Hepatic stellate cell (primary cell): ENCODE data around the gene CD164.

Experiments
- DNase-seq: peaks from one replicate; pipeline ENCODE4 v3.0.0; 2011; ENCODE audit warnings: low spot score

CD164 gene

DNA sequence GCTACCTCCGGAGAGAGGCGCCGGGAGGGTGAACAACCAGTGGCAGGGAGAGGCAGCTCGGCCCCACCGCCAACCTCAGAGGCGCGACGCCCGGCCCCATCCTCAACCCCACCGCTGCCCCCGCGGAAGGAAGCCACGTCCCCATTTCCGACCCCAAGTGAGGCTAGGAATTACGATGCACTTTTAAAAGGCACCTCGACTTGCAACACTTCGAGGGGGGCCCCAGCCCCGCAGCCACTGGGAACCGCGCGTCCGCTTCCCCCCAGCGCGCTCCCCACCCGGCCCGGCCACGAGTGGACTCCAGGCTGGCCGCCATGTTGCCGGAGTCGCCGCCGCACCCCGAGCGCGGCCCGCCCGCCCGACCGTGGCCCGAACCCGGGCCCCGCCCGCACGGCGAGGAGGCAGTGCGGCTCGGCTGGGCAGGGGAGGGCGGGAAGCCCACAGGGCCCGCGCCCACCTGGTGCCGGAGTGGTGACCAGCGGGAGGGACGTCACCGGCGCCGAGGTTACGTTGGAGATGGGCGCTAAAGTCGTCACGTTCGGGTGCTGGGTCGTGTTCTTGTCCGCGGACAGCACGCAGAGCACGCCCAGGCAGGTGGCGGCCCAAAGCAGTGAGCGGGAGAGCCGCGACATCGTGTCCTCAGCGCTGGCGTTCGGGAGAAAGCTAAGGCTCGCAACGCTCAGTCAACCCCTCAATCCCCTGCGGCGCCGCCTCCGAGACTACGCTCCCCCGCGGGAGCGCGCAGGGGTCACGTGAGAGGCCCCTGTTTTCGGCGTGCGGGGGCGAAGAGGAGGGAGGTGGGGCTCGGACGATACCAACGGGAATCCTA, at the start of gene CD164:
TSS of gene CD164 (minus strand) at position 721 of the 829 bp plus-strand sequence. CDS start at position 632, 89 bp downstream.
- peak; percentile 92 for DNase-seq

DNA sequence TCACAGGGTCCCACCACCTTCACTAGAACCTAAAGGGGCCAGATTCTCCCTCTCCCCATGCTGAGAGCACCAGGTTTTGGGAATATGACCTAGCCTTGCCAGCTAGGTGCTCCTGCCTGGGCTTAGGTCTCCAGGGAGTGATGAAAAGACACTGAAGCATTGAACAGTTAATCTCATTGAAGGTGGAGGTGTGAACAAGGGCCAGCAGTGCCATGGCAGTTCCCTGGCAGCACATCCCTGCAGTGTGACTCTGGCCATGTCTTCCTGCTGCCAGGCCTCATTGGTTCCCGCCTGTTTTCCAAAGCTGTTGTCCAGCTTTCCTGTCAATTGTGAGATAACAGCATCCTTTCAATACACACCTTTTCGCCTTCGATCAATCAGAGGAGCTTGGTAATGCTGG, 47.2 kb upstream of the CD164 start:
- no peak for DNase-seq

- no peak for DNase-seq
Observed at GRCh38 chr6:109428889-109429477, 46.7 kb upstream of the CD164 start.

GRCh38 chr6:109424946-109425345, 42.7 kb upstream of the CD164 start:
- DNase-seq, result no peak

DNA sequence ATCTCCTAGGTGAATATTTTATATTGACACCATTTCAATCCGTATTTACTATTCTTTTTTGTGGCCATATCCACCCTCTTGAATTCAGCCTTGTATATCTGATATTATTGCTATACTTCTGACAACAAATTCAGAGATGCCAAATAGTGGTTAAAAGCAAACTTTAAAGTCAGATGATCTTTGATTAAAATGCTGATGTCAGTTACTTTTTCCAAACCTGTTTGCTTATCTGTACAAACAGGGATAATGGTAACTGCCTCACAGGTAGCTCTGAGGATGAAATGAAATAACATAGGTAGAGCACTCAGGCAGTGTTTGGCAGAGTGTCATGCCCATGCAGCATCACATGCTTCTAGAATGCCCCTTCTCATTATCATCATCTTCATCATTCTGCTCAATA, 38.9 kb upstream of the CD164 start:
- DNase-seq, result no peak

GRCh38 chr6:109420751-109421150, 38.5 kb upstream of the CD164 start:
- DNase-seq, result no peak

DNA sequence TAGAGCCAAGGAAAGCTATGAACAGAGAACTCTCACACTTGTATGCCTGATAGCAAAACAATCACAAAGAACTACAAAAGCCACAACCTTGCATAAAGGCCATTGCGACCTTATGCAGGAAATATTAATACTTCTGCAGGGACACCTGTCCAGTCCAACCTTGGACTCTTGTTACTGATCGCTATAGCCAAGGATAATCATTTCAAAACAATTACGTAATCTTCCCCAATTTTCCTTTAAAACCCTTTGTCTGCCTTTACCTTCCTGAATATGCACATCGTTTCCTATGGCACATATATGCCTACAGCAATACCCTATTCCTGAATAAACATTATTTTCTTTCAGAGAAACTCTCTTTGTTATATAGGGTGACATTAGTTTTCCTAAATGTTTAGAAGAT, 35.4 kb upstream of the CD164 start:
- no peak for DNase-seq

- DNase-seq, result no peak
Observed at GRCh38 chr6:109411034-109411433, 28.8 kb upstream of the CD164 start.

DNA sequence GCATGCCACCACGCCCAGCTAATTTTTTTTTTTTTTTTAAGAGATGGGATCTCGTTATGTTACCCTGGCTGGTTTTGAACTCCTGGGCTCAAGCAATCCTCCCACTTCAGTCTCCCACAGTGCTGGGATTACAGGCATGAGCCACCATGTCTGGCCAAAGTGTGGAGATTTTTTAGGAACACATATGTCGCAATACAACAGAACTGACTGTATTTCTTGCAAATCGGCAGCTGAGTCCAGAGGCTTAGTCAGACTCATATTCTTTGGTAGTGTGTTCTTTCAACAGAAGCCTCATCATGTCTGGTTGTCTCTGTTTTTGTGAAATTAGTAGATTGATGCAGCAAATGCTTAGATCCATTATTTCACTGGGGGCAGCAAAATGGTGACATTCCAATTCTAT, 23.9 kb upstream of the CD164 start:
- no peak for DNase-seq

- DNase-seq, result peak; percentile 18
Observed at GRCh38 chr6:109397020-109397419, 14.8 kb upstream of the CD164 start.

DNA sequence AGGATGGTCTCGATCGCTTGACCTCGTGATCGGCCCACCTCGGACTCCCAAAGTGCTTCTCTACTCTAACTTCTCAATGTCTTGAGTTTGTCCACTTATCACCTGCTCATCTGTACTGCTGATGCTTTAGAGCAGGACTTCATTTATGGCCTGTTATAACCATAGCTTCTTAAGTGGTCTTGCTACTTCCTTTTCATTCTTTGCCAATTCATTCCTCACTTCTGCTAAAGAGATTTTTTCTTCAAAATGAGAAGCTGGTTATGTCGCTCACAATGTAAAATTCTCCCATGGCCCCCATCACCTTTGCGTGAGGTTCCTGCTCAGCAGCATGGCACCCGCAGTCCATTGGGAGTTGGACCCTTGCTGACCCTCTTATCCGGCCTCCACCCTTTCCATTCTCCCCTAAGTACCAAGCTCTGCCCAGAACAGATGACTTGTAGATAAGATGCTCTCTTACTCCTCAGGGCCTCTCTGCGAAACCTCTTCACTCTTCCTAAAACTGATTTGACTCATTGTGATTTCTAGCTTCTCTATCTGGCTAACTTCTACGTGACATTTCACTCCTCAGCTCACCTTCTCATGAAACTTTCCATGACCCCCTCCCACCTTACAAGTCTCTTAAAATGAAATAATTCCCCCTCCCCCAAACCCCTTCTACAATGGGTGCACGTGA, 13.9 kb upstream of the CD164 start:
- DNase-seq, result no peak

DNA sequence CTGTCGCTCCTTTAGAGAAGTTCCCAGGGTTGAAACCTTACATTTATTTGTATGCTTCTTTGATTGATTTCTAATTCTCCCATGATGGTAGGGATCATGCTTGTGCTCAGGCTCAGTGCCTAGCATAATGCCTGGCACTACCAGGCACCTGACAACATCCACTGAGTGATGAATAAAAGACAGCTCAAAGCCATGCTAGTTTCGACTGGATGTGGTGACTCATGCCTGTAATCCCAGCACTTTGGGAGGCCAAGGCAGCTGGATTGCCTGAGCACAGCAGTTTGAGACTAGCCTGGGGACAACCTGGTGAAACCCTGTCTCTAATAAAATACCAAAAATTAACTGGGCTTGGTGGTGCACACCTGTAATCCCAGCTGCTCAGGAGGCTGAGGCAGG, 11.6 kb upstream of the CD164 start:
- no peak for DNase-seq

GRCh38 chr6:109393157-109393885, 11.1 kb upstream of the CD164 start:
- DNase-seq, result no peak

DNA sequence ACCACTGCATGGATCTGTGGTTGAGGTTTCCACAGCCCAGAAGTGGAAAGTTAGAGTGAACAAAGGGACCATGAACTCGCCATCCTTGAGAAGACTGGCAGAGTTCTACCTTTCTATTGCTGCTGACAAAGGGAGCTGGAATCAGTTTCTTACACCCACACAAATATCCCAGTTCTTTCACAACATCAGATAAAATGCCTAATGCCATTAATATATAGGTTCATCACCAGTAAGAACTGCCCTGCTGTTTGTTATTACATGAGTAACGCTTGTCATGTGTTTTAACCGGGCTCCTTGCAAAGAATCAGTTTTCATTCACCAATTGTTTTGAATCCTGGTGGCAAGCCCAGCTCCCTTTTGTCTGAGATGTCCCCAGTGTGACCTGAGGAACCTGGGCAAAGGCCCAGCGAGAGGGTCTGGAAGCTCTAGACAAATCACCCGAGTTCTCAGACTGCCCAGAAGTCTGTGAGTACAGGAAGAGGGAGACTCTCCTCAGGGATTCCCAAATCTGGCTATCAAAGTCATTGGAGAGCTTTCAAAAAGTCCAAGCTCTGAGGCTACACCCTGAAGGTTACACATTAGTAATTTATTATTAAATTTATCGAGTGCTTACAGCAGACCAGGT, 7.5 kb upstream of the CD164 start:
- DNase-seq, result no peak

DNA sequence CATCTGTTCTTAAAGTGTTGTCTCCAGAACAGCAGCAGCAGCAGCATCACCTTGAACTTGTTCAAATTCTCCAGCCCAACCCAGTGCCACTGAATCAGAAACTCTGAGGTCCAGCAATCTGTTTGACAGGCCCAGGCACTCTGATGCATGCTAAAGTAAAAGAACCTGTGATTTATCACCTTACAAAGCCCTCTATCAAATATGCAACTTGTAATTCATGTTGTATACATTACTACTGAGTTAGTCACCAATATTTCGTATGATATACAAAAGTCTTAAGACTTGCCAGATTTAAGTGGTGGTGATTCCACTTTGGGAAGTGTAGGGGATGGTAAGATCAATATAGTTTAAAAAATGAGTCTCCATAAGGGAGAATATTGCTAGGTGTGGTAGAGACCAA, 6.0 kb upstream of the CD164 start:
- DNase-seq, result no peak

DNA sequence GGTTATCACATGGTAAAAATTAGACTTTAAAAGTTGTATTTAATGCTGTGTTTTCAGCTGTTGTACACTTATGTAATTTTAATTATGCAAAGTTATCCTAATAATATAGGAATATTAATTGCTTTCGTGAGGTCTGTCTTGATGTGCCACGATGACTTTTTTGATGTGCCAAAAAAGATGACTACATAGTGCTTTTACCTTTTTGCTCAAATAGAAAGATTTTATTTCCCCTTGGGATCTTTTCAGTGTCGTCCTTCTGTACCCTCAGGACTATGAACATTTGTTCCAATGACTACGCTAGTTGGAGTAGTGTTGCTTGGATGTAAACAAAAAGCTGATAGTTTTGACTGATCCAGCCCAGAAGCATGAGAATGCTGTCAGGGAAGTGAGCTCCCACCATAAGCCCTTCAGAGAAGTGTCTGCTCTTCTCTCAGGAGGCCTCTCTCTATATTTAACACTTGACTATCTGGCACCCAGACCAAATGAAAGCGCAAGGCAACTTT, 1.2 kb upstream of the CD164 start:
- DNase-seq, result no peak

GRCh38 chr6:109382576-109383437, 540 bp upstream of the CD164 start:
- peak; percentile 90 for DNase-seq

GRCh38 chr6:109381061-109381746, 1.1 kb downstream of the CD164 start:
- DNase-seq, result no peak

DNA sequence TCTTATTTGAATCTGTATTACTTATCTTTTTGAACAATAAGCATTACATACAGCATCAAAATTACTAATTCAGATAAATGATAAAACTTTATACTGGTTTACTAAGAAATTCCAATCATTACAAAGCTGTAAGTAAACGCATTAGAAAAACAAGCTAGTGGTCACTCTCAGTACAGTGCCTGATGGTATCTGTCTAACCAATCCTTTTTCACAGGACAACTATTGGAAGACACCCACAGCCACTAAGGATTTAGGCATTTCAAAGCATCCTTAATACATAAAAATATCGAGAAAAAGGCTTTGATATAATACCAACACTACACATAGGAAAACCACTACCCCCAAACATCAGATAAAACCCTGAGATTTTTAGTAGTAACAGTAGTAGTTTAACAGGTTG, 2.6 kb downstream of the CD164 start:
- DNase-seq, result peak; percentile 51

DNA sequence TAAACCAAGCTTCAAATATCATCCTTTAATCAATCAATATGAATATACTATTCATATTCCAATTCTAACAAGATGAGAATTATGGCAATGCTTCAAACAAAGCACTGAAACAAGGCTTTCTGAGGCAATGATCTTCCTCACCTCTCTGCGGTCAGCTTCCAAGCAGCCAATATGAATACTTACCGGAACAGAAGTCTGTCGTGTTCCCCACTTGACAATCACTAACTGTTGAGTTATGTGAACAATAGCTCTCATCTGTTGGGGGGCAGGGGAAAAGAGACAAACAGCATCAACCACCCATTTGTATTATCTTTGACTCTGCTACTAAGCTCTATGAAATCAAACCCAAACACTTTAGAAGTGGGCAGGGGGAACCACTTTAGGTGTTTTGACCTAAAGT, 4.5 kb downstream of the CD164 start:
- DNase-seq, result no peak
